ENCODE data around the gene BMERB1. TPM values are rescaled to one million over a fixed set of nuclear protein-coding genes. Genes with fewer than 3 reads are reported as not detected.

BMERB1 gene
- polyA plus RNA-seq, 1 of the 3 experiments (the other 2 are of a cell fraction) = 33.9 TPM

GRCh38 chr16:15542734-15543347 lies 108.5 kb downstream of the BMERB1 start:
- ChIA-PET POLR2A (no interaction called here), CTCF (interaction anchor here (1.3 to 2.6 kb wide), 2 partner anchors 8 to 115 kb away, joined by 8 to 13 read pairs; no protein-coding TSS in a partner anchor)
- H2AFZ ChIP-seq (ENCODE audit: low read depth) = no peak overlapping the region
- no peaks in the 10 kb centered on the region for H3K27me3 ChIP-seq (ENCODE audit: insufficient read depth)
- no peak overlapping the region for H3K4me2 ChIP-seq
- H3K9ac ChIP-seq = no peak overlapping the region
- 89% methylated on average over 6 of the region's 6 CpGs for WGBS (ENCODE audit: low lambda C conversion rate)
- no peak overlapping the region for H3K27ac ChIP-seq (ENCODE audit: low read depth in 2 of 2, low read length in 1 of 2)
- H3F3A ChIP-seq (replicated peaks; ENCODE audit: insufficient read depth) = no peaks in the 10 kb centered on the region
- H3K79me2 ChIP-seq (ENCODE audit: insufficient read depth) = no peaks in the 10 kb centered on the region
- no peak overlapping the region for H3K4me3 ChIP-seq (ENCODE audit: low read depth in 2 of 2, low read length in 1 of 2)
- TF ChIP-seq REST (IDR thresholded peaks at IDR 0.05; ENCODE audit: low read depth, low read length) (no peak), TAF1 (IDR thresholded peaks at IDR 0.05; ENCODE audit: borderline replicate concordance, low read depth, low read length) (no peak), RFX5 (IDR thresholded peaks at IDR 0.05; ENCODE audit: low read length) (no peak), POLR2AphosphoS5 (IDR thresholded peaks at IDR 0.05; ENCODE audit: low read depth, low read length) (no peak), JUND (IDR thresholded peaks at IDR 0.05) (no peak)
- no peaks in the 10 kb centered on the region for H3K36me3 ChIP-seq (replicated peaks in 1 of 2; ENCODE audit: control insufficient read depth in 1 of 2, insufficient read depth in 2 of 2, low read length in 1 of 2)
- H3K9me3 ChIP-seq = no peaks in the 10 kb centered on the region
- H4K20me1 ChIP-seq (ENCODE audit: insufficient read depth) = no peaks in the 10 kb centered on the region
- H3K4me1 ChIP-seq (ENCODE audit: control insufficient read depth in 1 of 2, insufficient read depth in 2 of 2, low read depth in 1 of 2, low read length in 1 of 2) = no peaks in the 10 kb centered on the region; a peak in 1 of 4 replicates
- DNase-seq = no peak
- H3K9me2 ChIP-seq = no peaks in the 10 kb centered on the region

GRCh38 chr16:15544405-15544804 lies 110.0 kb downstream of the BMERB1 start:
- H3K4me1 ChIP-seq (ENCODE audit: control insufficient read depth in 1 of 2, insufficient read depth in 2 of 2, low read depth in 1 of 2, low read length in 1 of 2) = no peaks in the 10 kb centered on the region; a peak in 1 of 4 replicates
- no peak overlapping the region for H2AFZ ChIP-seq (ENCODE audit: low read depth)
- no peaks in the 10 kb centered on the region for H3K27me3 ChIP-seq (ENCODE audit: insufficient read depth)
- no peaks in the 10 kb centered on the region for H3K9me3 ChIP-seq
- no peak for DNase-seq
- H4K20me1 ChIP-seq (ENCODE audit: insufficient read depth) = no peaks in the 10 kb centered on the region
- no peak overlapping the region for H3K27ac ChIP-seq (ENCODE audit: low read depth in 2 of 2, low read length in 1 of 2)
- no peaks in the 10 kb centered on the region for H3K79me2 ChIP-seq (ENCODE audit: insufficient read depth)
- H3K36me3 ChIP-seq (replicated peaks in 1 of 2; ENCODE audit: control insufficient read depth in 1 of 2, insufficient read depth in 2 of 2, low read length in 1 of 2) = no peaks in the 10 kb centered on the region
- H3F3A ChIP-seq (replicated peaks; ENCODE audit: insufficient read depth) = no peaks in the 10 kb centered on the region
- no peaks in the 10 kb centered on the region for H3K9me2 ChIP-seq
- 98% methylated on average over 5 of the region's 5 CpGs for WGBS (ENCODE audit: low lambda C conversion rate)
- no peak overlapping the region for H3K4me3 ChIP-seq (ENCODE audit: low read depth in 2 of 2, low read length in 1 of 2)
- no peak overlapping the region for H3K9ac ChIP-seq
- ChIA-PET CTCF (no interaction called here), POLR2A (no interaction called here)
- H3K4me2 ChIP-seq = no peak overlapping the region
- TF ChIP-seq NFIC (IDR thresholded peaks at IDR 0.05; ENCODE audit: borderline replicate concordance) = no peak
- TF ChIP-seq REST (IDR thresholded peaks at IDR 0.05; ENCODE audit: low read depth, low read length) = no peak
- no peak for TF ChIP-seq NRF1 (IDR thresholded peaks at IDR 0.05; ENCODE audit: low read depth, low read length)
- TF ChIP-seq TAF1 (IDR thresholded peaks at IDR 0.05; ENCODE audit: borderline replicate concordance, low read depth, low read length) = no peak
- TF ChIP-seq RAD21 (IDR thresholded peaks at IDR 0.05; ENCODE audit: low read length) = no peak
- no peak for TF ChIP-seq FOXM1 (IDR thresholded peaks at IDR 0.05; ENCODE audit: low read depth)
- no peak for TF ChIP-seq ZBTB33 (IDR thresholded peaks at IDR 0.05; ENCODE audit: borderline replicate concordance, low read depth)
- TF ChIP-seq USF1 (IDR thresholded peaks at IDR 0.05; ENCODE audit: borderline replicate concordance, low read depth) = no peak
- no peak for TF ChIP-seq MXI1 (IDR thresholded peaks at IDR 0.05; ENCODE audit: low read depth, low read length)
- no peak for TF ChIP-seq CTCF (IDR thresholded peaks at IDR 0.05)
- TF ChIP-seq SMC3 (IDR thresholded peaks at IDR 0.05; ENCODE audit: low read depth, low read length) = no peak
- TF ChIP-seq POLR2AphosphoS5 (IDR thresholded peaks at IDR 0.05; ENCODE audit: low read depth, low read length) = no peak
